ENCODE measurements around the gene CCR8. TPM values are rescaled to one million over a fixed set of nuclear protein-coding genes. Genes with fewer than 3 reads are reported as not detected.
"Not testable (repeated sequence)": the region's sequence is repeated elsewhere in the genome, so short reads cannot be mapped to it uniquely, and the experiment has no call there.

CCR8 gene
- total RNA-seq, 4 donors from 2014 or later, result not detected

GRCh38 chr3:39346785-39347585, 17.5 kb downstream of the CCR8 start:
- no peak for TF ChIP-seq POLR2A (IDR thresholded peaks at IDR 0.05)
- TF ChIP-seq CTCF (IDR thresholded peaks at IDR 0.05), result no peak
- 51 to 55% methylated on average over 2 of the region's 2 CpGs for WGBS, 2 donors

GRCh38 chr3:39347586-39347876, 18.0 kb downstream of the CCR8 start:
- intact Hi-C loops (cut with DNase I; ENCODE audit: low total_unique reads), result no loop called here
- TF ChIP-seq CTCF (IDR thresholded peaks at IDR 0.05) (no peak), POLR2A (IDR thresholded peaks at IDR 0.05) (no peak)
- DNase-seq (ENCODE audit: low spot score in 2 of 2), result no peak
- 44 to 67% methylated on average over 3 of the region's 3 CpGs for WGBS, 2 donors
- no peak overlapping the region for H3K4me3 ChIP-seq (ENCODE audit: low read depth, poor library complexity, severe bottlenecking)

More at GRCh38 chr3:39346785-39347585, 17.5 kb downstream of the CCR8 start:
- no peak for DNase-seq (ENCODE audit: low spot score in 2 of 2)
- intact Hi-C loops (cut with DNase I; ENCODE audit: low total_unique reads), result no loop called here
- H3K4me3 ChIP-seq (ENCODE audit: low read depth, poor library complexity, severe bottlenecking), result no peak overlapping the region

DNA sequence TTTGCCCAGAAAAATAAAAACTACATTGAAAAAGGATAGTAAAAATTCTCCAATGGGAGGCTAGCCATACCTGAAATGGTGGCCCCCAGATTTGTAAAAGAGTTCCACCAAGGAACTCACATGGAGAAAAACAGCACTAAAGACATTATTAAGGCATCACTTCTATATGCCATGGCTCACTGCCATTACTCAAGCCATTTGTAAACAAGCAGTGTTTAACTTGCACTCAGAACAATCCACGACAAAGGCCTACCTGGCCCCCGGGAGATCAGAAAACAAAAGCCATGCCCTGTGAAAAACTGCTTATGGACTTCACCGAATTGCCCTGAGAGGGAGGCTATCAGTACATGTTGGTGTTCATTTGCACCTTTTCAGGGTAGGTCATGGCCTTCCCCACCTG, 19.6 kb downstream of the CCR8 start:
- DNase-seq (ENCODE audit: low spot score in 2 of 2), result no peak
- intact Hi-C loops (cut with DNase I; ENCODE audit: low total_unique reads), result no loop called here
- TF ChIP-seq POLR2A (IDR thresholded peaks at IDR 0.05) (no peak), CTCF (IDR thresholded peaks at IDR 0.05) (no peak)
- no peak overlapping the region for H3K4me3 ChIP-seq (ENCODE audit: low read depth, poor library complexity, severe bottlenecking)
- WGBS, 2 donors, result 71 to 78% methylated on average over 3 of the region's 3 CpGs

GRCh38 chr3:39350714-39351113, 21.2 kb downstream of the CCR8 start:
- 69 to 72% methylated on average over 5 of the region's 5 CpGs for WGBS, 2 donors
- H3K4me3 ChIP-seq (ENCODE audit: low read depth, poor library complexity, severe bottlenecking), result no peak overlapping the region
- TF ChIP-seq POLR2A (IDR thresholded peaks at IDR 0.05) (no peak), CTCF (IDR thresholded peaks at IDR 0.05) (no peak)
- DNase-seq (ENCODE audit: low spot score in 2 of 2), result no peak
- intact Hi-C loops (cut with DNase I; ENCODE audit: low total_unique reads), result no loop called here

DNA sequence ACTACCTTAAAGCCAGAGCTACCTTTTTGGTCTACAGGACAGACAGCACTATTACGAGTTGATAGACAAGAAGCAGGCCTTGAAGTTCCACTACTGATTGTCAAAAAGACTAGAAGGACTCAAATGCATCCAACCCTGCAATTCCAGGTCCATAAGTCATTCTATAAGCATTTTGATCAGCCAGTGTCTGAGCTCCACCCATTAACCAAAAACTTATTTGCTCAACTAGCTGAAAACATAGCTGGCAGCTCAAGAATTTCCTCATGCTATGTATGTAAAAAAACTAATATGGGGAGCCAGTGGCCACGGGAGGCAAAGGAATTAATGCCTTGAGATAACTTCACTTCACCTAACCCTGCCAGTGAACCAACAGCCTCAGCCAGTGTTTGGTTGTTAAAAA, 21.6 kb downstream of the CCR8 start:
- H3K4me3 ChIP-seq (ENCODE audit: low read depth, poor library complexity, severe bottlenecking); DNase-seq (ENCODE audit: low spot score in 2 of 2); intact Hi-C loops (cut with DNase I; ENCODE audit: low total_unique reads): not testable (repeated sequence)
- WGBS, 2 donors, result 71 to 79% methylated on average over 2 of the region's 2 CpGs

DNA sequence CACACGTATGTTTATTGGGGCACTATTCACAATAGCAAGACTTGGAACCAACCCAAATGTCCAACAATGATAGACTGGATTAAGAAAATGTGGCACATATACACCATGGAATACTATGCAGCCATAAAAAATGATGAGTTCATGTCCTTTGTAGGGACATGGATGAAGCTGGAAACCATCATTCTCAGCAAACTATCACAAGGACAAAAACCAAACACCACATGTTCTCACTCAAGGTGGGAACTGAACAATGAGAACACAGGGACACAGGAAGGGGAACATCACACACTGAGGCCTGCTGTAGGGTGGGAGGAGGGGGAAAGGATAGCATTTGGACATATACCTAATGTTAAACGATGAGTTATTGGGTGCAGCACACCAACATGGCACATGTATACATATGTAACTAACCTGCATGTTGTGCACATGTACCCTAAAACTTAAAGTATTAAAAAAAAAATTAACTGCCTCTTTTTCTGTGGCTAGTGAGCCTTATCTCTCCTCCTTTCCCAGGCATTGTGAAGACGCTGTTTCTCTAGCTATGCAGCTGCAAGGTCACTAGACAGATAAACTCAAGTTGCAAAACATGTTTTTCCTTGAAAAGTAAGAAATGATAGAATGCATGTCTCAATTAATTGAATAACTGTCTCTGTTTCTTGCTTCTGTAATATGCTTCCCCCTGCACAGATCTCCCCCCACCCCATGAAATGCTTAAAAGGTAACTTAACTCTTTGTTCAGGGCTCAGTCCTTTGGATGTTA, 23.8 kb downstream of the CCR8 start:
- DNase-seq (ENCODE audit: low spot score in 2 of 2); H3K4me3 ChIP-seq (ENCODE audit: low read depth, poor library complexity, severe bottlenecking); intact Hi-C loops (cut with DNase I; ENCODE audit: low total_unique reads): not testable (repeated sequence)
- 78 to 88% methylated on average over 3 of the region's 3 CpGs for WGBS, 2 donors
